Stimulated activated CD4-positive, alpha-beta T cell treated with anti-CD3 and anti-CD28 coated beads, Interleukin-12 subunit alpha, Interleukin-12 subunit beta, amount 100 ng/mL, for 48 hours (primary cell): ENCODE measurements around the gene LYSMD4.

Experiments used
- DNase-seq, 3 donors: peaks; one replicate each; pipeline ENCODE4 v3.0.0-alpha.2; 2020; ENCODE audit warnings: low read depth in 2 of 3, low spot score in 1 of 3

Gene LYSMD4

GRCh38 chr15:99706557-99707303 lies 26.5 kb downstream of the LYSMD4 start:
- peak in 2 of 3 donors; percentile 29 to 32 for DNase-seq

GRCh38 chr15:99704444-99704838 lies 28.8 kb downstream of the LYSMD4 start:
- peak in 1 of 3 donors; percentile 65 for DNase-seq

DNA sequence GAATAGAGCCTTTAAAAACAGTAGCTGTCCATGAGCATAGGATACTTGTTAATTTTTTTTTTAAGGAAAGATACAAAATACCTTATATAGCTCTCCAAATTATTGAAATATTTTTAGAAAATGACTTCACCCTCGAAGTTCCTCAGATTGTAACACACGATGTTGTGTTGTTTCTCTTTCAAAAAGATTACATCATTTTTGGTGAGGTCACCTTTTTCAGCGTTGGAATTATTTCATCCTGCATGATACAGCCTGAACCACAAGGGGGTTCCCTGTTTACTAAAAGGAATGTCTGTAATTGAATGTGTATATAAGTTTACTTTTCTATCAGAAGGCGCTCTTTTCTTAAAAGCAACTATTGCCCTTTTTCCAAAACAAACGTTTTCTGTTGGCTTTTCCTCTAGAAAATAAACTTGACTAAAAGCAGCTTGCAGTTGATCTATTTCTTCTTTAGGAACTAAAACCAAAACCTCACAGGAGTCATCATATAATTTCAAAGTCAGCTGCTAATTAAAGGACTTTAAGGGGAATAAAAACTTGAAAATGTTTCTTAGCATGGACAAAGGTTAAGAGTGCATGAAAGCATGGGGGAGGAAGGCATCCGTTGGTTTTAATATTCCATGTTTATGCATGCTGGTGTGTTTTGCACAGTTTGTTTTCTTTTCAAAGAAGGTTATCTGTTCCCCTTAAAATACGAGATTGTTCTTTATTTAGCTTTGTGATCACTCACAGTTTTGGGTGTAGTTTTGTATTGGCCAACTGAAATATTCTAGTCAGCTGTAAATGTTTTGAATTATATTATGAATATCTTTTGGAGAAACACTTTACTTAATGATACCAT lies 29.4 kb downstream of the LYSMD4 start:
- DNase-seq: no peak

GRCh38 chr15:99702895-99703602 lies 30.2 kb downstream of the LYSMD4 start:
- no peak for DNase-seq

- no peak for DNase-seq
Measured at GRCh38 chr15:99696096-99696495, 37.1 kb downstream of the LYSMD4 start.

GRCh38 chr15:99692825-99693224 lies 40.4 kb downstream of the LYSMD4 start:
- no peak for DNase-seq

DNA sequence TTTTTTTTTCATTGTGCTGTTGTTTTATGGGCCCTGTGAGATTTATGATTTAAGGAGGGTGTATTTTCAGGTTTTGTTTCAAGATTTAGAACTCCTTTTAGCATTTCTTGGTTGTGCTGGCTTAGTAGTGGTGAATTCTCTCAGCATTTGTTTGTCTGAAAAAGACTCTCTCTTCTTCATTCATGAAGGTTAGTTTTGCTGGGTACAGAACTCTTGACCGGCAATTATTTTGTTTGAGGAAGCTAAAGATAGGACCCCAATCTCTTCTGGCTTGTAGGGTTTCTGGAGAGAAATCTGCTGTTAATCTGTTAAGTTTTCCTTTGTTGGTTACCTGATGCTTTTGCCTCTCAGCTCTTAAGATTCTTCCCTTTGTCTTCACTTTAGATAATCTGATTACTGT lies 46.9 kb downstream of the LYSMD4 start:
- DNase-seq: no peak

DNA sequence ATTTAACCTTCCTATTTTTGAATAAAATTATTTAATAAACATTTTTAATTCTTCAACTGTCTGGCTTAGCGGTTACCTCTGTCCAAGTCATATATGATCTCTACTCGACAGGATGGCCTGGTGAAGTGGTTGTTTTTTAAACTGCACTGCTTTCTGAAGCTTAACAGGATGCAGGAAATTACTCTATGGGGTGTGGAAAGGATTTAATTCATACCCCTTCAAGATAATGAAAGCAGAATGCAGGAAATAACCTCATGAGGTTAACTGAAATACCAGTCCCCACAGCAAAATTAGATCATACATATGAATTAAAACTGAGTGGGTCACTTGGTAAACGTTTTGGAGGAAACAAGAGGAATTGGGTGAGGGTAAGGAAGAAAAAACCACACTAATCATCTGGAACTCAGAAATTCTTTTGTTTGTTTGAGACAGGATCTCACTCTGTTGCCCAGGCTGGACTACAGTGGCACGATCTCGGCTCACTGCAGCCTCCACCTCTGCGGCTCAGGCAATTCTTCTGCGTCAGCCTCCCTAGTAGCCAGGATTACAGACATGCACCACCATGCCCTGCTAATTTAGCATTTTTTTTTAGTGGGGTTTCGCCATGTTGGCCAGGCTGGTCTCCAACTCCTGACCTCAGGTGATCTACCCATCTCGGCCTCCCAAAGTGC lies 50.1 kb downstream of the LYSMD4 start:
- no peak for DNase-seq

DNA sequence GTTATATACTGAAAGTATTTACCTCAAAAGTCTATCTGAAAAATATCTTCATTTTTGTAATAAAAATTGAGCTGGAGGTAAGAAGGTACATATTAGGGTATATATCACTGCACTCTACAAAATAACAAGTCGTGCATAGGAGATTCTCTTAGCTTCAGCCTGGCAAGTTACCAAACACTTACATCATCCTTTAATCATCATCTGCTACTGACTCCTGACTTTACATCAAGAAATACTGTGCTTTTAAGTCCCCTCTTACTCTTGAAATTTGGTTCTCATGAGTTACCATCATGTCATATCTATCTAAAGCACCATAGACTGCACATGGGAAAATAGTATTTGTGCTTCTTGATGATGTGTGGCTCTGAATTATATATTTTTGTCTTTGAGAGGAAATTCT lies 50.8 kb downstream of the LYSMD4 start:
- no peak for DNase-seq

GRCh38 chr15:99681990-99682389 lies 51.2 kb downstream of the LYSMD4 start:
- DNase-seq: no peak

- DNase-seq: no peak
Measured at GRCh38 chr15:99680276-99680675, 53.0 kb downstream of the LYSMD4 start.

DNA sequence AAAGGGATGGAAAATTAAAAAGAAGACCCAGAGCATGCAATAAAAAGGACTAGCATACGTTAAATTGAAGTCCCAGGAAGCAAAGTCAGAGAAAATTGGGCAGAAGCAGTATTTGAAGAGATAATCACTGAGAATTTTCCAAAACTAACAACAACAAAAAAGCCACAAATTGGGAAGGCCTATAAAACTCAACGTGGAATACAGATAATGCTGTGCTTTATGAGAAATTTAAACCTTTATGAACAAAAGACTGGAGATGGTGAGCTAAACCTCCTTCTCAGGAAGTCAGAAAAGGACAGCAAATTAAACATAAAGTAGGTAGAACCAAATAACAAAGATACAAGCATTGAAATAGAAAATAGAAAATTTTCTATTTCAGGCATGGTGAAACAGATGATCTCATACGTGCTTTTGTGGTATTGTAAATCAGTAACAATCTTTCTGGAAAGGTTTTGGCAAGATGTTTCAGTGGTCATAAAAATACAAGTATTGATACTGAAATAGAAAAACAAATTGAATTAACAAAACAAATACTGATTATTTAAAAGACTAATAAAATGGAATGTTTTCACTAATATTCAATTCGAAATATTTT lies 55.6 kb downstream of the LYSMD4 start:
- no peak for DNase-seq
